ENCODE results near the gene ARMC9.

- TF ChIP-seq POLR2AphosphoS5 (IDR thresholded peaks at IDR 0.05; ENCODE audit: low read depth, low read length), result no peak
- no peak for TF ChIP-seq SIN3A (IDR thresholded peaks at IDR 0.05; ENCODE audit: borderline replicate concordance, insufficient read depth, low read length)
- TF ChIP-seq FOXP2 (optimal IDR thresholded peaks at IDR 0.05; ENCODE audit: borderline replicate concordance, extremely low read depth, extremely low read length, insufficient read depth), result no peak
- TF ChIP-seq TAF1 (IDR thresholded peaks at IDR 0.05; ENCODE audit: borderline replicate concordance, insufficient read depth, low read length), result no peak
- no peak for TF ChIP-seq REST (IDR thresholded peaks at IDR 0.05; ENCODE audit: insufficient read depth in 1 of 2, low read depth in 2 of 2, low read length in 2 of 2)
Measured at GRCh38 chr2:231360881-231361371, 162.5 kb downstream of the ARMC9 start.

Data from PFSK-1 (cell line).